Activated CD4-positive, alpha-beta T cell treated with anti-CD3 and anti-CD28 coated beads, Interleukin-2, amount 10 ng/mL, durations not matched to agents 24 days and 14 days (primary cell): ENCODE data around the gene LIMS2. TPM values are rescaled to one million over a fixed set of nuclear protein-coding genes. Genes with fewer than 3 reads are reported as not detected.

Experiments used
- DNase-seq: peaks from one replicate; pipeline ENCODE4 v3.0.0; 2022
- H3K27ac Mint-ChIP-seq: one replicate; pipeline ENCODE4 v1.8.0; 2022; ENCODE audit warnings: mild to moderate bottlenecking, mixed read lengths
- H3K27me3 Mint-ChIP-seq: one replicate; pipeline ENCODE4 v1.8.0; 2022; ENCODE audit warnings: mixed read lengths
- H3K36me3 Mint-ChIP-seq: one replicate; pipeline ENCODE4 v1.8.0; 2022; ENCODE audit warnings: low read depth, mild to moderate bottlenecking, mixed read lengths
- H3K4me1 Mint-ChIP-seq: one replicate; pipeline ENCODE4 v1.8.0; 2021; ENCODE audit warnings: mixed read lengths
- H3K4me3 Mint-ChIP-seq: one replicate; pipeline ENCODE4 v1.8.0; 2022; ENCODE audit warnings: mild to moderate bottlenecking, moderate library complexity, mixed read lengths
- H3K9me3 Mint-ChIP-seq: one replicate; pipeline ENCODE4 v1.8.0; 2021; ENCODE audit warnings: mixed read lengths
- intact Hi-C: fragments of 100-400 bp; cut with micrococcal nuclease; formaldehyde crosslinking; loops from one replicate; pipeline ENCODE4 v1.15.1; 2023
- total RNA-seq: library from RNA; stranded (reverse); gene quantifications from 2 replicates; pipeline ENCODE4 v1.2.3, GENCODE V29; 2022

Gene LIMS2
- total RNA-seq, 1 donor from 2014 or later = 8.4 TPM

DNA sequence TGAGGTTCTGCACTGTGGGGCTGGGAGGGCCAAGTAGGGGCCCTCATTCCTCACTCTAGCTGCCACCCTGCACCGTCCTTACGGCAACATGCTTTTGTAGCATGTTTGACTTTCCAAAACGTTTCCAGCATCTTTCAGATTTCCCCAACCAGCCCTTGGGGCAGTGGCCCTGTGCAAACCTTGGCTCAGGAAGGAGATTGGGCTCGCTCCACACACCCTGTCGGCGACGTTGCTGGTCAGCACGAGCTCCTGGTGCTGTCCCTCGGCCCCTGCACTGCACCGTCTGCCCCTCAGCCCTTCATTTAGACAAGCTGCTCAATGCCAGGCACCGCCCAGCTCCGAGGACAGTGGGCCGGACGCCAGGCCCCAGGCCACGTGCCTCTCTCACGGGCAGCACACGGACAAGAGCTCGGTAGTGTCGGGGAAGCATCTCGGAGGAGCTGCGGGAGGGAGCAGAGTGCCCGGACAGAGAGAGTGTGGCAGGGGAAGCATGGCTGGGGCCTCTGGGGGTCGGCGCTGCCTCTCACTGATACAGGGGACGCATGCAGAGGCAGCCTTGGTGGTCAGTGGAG is 22.5 kb downstream of the LIMS2 start:
- no peak overlapping the region for H3K4me3 Mint-ChIP-seq
- no peaks in the 10 kb centered on the region for H3K36me3 Mint-ChIP-seq
- no peaks in the 10 kb centered on the region for H3K27me3 Mint-ChIP-seq
- no peak for DNase-seq
- H3K4me1 Mint-ChIP-seq = peaks cover 7% of the 10 kb centered on the region
- intact Hi-C loops = no loop called here
- H3K9me3 Mint-ChIP-seq = no peaks in the 10 kb centered on the region
- no peak overlapping the region for H3K27ac Mint-ChIP-seq

DNA sequence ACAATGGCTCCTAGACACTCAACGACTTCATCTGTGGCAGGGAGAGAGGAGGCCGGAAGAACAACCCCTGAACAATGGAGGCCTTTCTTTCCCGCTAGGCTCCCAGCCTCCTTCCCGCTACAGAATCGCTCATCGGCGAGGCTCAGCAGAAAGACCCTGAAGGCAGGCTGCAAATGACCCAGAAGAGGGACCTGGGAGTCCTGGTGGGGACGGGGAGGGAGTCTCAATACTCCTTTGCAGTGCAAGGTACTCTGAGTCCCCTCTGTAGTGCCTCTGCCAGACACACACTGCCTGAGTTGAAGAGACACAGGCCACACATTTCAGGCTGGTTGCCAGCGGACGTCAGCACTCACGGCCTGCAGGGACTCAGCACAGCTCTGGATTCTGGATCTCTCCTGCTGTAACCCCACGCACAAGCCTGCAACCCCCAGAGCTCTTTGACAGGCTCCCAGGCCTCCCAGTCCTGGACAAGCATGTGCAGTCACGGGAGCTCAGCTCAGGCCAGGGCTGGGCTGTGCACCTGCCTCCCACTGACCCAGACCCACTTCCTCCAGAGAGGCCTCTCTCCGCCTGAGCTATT is 23.3 kb downstream of the LIMS2 start:
- Mint-ChIP-seq H3K9me3 (no peaks in the 10 kb centered on the region), H3K36me3 (no peaks in the 10 kb centered on the region), H3K4me3 (no peak overlapping the region), H3K27me3 (no peaks in the 10 kb centered on the region), H3K27ac (no peak overlapping the region), H3K4me1 (peaks cover 7% of the 10 kb centered on the region)
- intact Hi-C loops = no loop called here
- DNase-seq = no peak

- no peak for DNase-seq
- Mint-ChIP-seq H3K27me3 (no peaks in the 10 kb centered on the region), H3K36me3 (no peaks in the 10 kb centered on the region), H3K9me3 (no peaks in the 10 kb centered on the region), H3K4me1 (peaks cover 7% of the 10 kb centered on the region), H3K4me3 (no peak overlapping the region), H3K27ac (no peak overlapping the region)
- intact Hi-C loops = no loop called here
Measured at GRCh38 chr2:127651381-127651809, 23.9 kb downstream of the LIMS2 start.

DNA sequence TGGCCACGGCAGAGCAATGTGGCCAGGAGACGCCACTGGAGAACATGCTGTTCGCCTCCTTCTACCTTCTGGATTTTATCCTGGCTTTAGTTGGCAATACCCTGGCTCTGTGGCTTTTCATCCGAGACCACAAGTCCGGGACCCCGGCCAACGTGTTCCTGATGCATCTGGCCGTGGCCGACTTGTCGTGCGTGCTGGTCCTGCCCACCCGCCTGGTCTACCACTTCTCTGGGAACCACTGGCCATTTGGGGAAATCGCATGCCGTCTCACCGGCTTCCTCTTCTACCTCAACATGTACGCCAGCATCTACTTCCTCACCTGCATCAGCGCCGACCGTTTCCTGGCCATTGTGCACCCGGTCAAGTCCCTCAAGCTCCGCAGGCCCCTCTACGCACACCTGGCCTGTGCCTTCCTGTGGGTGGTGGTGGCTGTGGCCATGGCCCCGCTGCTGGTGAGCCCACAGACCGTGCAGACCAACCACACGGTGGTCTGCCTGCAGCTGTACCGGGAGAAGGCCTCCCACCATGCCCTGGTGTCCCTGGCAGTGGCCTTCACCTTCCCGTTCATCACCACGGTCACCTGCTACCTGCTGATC is 24.4 kb downstream of the LIMS2 start:
- DNase-seq = no peak
- Mint-ChIP-seq H3K27me3 (no peaks in the 10 kb centered on the region), H3K9me3 (no peaks in the 10 kb centered on the region), H3K27ac (no peak overlapping the region), H3K4me3 (no peak overlapping the region), H3K4me1 (peaks cover 7% of the 10 kb centered on the region), H3K36me3 (no peaks in the 10 kb centered on the region)
- intact Hi-C loops = no loop called here

DNA sequence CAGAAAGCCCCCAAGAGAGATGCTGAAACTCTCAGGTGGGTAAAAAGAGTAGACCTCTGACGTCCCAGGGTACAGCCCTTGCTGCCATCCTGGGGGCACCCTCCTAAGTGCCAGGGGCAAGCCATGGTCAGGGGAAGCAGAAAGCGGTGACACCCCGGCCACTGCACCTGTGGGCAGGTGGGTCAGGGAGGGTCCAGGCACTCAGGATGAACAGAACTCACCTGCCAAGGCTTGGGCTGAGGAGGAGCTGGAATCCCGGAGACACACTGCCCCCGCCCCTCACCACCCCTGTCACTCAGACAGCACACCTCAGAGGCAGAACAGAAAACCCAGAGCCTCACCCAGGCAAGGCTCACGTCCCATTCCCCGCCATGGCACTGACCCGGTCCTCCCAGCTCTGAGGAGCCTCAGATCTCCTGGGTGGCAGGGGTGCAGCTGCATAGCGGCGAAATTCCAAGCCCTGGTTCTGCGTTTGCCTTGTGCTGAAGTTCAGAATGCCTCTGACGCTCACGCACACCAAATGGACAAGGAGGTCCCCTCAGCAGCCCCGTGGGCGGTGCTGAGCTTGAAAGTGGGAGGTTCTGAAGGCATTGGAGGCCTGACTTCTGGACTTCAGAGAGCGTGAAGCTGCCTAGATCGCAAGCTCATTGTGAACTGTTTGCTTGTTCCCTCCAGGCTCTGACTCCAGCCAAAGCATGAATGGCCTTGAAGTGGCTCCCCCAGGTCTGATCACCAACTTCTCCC is 25.1 kb downstream of the LIMS2 start:
- no peaks in the 10 kb centered on the region for H3K27me3 Mint-ChIP-seq
- no peak overlapping the region for H3K4me3 Mint-ChIP-seq
- no peaks in the 10 kb centered on the region for H3K36me3 Mint-ChIP-seq
- no peak overlapping the region for H3K27ac Mint-ChIP-seq
- intact Hi-C loops = no loop called here
- no peaks in the 10 kb centered on the region for H3K9me3 Mint-ChIP-seq
- peaks cover 7% of the 10 kb centered on the region for H3K4me1 Mint-ChIP-seq
- DNase-seq = no peak

GRCh38 chr2:127649684-127650040 is 25.7 kb downstream of the LIMS2 start:
- Mint-ChIP-seq H3K4me3 (no peak overlapping the region), H3K27me3 (no peaks in the 10 kb centered on the region), H3K9me3 (no peaks in the 10 kb centered on the region), H3K36me3 (no peaks in the 10 kb centered on the region), H3K4me1 (peaks cover 7% of the 10 kb centered on the region), H3K27ac (peak overlapping the region; percentile 56)
- intact Hi-C loops = loop anchor here (1.0 to 5.0 kb wide), 3 partner anchors 58 to 452 kb away; partner anchors contain the start of gene IWS1
- peak; percentile 95 for DNase-seq

DNA sequence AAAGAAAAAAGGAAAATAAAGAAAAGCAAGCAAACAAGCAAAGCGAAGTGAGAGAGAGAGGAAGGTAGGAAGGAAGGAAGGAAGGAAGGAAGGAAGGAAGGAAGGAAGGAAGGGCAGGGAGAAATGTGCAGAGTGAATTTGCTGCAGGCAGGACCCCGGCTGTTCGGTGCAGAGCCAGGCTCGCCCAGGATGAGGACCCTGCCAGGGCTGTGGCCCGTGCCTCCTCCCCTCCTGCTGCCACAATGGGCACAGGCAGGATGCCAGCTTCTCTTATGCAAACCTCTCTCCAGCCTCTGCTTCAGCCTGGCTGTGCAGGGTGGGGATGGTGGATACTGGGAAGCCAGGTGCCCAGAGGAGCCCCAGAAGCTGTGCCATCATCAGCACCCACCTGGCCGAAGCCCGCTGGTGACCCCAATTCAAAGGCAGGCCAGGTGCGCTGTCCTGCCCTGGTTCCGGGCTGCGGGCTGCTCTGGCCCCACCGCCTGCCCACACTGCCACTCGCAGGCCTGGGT is 26.2 kb downstream of the LIMS2 start:
- intact Hi-C loops = loop anchor here (1.0 to 5.0 kb wide), 3 partner anchors 58 to 452 kb away; partner anchors contain the start of gene IWS1
- H3K4me3 Mint-ChIP-seq = no peak overlapping the region
- no peak for DNase-seq

DNA sequence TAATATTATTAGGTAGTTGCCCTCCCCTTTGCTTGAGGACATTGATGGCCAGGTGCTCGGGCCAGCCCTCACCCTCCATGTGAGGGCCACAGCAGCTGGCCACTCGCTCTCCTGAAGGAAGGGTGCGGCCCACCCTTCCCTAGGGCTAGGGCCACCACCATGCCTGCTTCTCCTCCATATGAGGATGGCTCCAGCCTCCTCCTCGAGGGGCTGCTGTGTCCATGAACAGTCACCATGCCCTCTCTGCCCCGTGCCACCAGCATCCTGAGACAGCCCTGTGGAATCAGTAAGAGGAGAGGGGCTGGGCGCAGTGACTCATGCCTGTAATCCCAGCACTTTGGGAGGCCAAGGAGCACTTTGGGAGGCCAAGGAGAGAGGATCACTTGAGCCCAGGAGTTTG is 27.0 kb downstream of the LIMS2 start:
- no peak overlapping the region for H3K4me3 Mint-ChIP-seq
- no peak for DNase-seq
- intact Hi-C loops = loop anchor here (5.0 kb wide), 1 partner anchor 451 kb away; no protein-coding TSS in a partner anchor
- H3K9me3 Mint-ChIP-seq = no peaks in the 10 kb centered on the region
- no peaks in the 10 kb centered on the region for H3K36me3 Mint-ChIP-seq
- H3K4me1 Mint-ChIP-seq = peaks cover 7% of the 10 kb centered on the region
- no peaks in the 10 kb centered on the region for H3K27me3 Mint-ChIP-seq
- no peak overlapping the region for H3K27ac Mint-ChIP-seq

More for the DNA sequence above, 26.2 kb downstream of the LIMS2 start:
- no peaks in the 10 kb centered on the region for H3K9me3 Mint-ChIP-seq
- H3K36me3 Mint-ChIP-seq = no peaks in the 10 kb centered on the region
- H3K27me3 Mint-ChIP-seq = no peaks in the 10 kb centered on the region
- peaks cover 7% of the 10 kb centered on the region for H3K4me1 Mint-ChIP-seq
- H3K27ac Mint-ChIP-seq = no peak overlapping the region

GRCh38 chr2:127647242-127648190 is 27.8 kb downstream of the LIMS2 start:
- peaks cover 7% of the 10 kb centered on the region for H3K4me1 Mint-ChIP-seq
- intact Hi-C loops = loop anchor here (5.0 kb wide), 1 partner anchor 450 kb away; no protein-coding TSS in a partner anchor

DNA sequence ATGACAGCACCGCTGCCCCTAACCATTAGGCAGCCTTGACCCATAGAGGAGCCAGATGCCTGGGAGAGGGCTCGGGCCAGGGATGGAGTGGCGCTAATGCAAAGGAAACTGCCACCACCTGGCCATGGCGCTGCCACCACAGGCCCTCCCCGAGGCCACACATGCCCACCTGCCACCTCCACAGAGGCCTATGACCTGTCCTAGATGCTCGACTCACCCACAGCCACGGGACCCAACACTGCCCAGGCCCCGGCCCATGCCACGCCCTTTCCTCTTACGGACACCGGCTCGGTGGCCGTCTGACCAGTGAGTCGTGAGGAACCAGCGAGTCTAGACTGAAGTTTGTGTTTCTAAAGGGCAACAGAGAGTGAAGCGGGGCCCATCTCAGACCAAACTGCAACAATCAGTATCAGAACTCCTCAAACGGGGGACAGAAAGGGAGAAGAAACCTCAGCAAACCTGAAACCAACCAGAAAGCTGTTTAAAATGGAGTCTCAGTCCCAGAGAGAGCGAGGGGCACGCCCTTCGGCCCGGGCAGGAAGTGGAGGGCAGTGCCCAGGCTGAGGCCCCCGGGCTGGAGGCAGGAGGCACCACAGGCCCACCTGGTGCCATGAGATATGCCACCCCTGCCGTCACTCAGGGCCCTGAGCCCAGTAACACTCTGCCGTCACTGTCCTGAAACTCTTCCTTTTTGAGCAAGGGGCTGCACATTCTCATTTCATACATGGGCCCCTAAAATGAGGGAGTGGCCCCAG is 28.7 kb downstream of the LIMS2 start:
- Mint-ChIP-seq H3K4me1 (peaks cover 7% of the 10 kb centered on the region), H3K4me3 (no peak overlapping the region), H3K27ac (no peak overlapping the region), H3K9me3 (no peaks in the 10 kb centered on the region), H3K27me3 (no peaks in the 10 kb centered on the region), H3K36me3 (no peaks in the 10 kb centered on the region)
- intact Hi-C loops = loop anchor here (5.0 kb wide), 1 partner anchor 449 kb away; no protein-coding TSS in a partner anchor
- no peak for DNase-seq

More at GRCh38 chr2:127647242-127648190, 27.8 kb downstream of the LIMS2 start:
- H3K27ac Mint-ChIP-seq = no peak overlapping the region
- no peaks in the 10 kb centered on the region for H3K36me3 Mint-ChIP-seq
- no peaks in the 10 kb centered on the region for H3K27me3 Mint-ChIP-seq
- DNase-seq = no peak
- H3K9me3 Mint-ChIP-seq = no peaks in the 10 kb centered on the region
- H3K4me3 Mint-ChIP-seq = no peak overlapping the region

DNA sequence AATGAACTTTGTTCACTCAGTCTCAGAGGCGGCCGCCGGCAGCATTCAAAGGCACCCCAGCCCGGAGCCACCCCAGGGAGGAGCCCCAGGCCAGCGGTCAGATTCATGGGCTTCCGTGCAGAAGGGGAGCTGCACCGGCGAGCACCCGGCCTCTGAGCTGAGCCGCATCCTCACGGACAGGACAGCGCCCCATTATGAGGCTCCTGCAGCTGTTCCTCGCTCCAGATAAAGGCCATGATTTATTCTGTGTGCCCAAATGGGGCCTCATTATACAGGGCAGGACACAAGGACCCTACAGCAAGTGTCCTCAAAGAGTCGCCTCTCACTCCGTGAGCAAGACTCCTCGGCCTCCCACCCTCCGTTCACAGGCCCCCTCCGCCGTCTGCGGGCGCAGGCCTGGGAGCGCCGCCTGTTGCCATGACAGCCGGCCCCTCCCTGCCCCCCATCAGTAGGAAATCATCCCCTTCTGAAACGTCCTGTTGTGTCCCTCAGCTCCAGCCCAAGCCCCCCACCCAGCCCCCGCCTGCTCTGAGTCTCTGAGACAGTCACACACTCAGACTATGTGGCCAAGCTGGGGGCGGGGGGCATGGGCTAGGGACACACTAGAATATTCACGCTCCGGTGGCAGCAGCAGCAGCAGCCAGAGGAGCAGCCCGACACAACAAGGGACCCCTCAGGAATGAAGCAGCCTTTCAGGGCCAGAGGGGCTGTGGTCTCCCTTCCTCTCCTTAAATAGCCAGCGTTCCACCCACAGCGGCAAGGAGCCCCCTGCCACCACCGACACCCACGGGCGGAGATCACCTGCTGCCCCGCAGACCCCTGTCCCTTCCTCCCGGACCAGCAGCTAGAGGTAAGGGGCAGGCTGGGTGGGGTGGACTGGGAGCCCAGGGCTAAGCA is 29.7 kb downstream of the LIMS2 start, which contains the start of gene GPR17:
TSS of gene GPR17 (plus strand) at position 759 of the 897 bp plus-strand sequence. CDS start 4,583 bp downstream, outside the sequence.
- Mint-ChIP-seq H3K9me3 (no peaks in the 10 kb centered on the region), H3K27ac (no peak within 1 kb of the TSS), H3K36me3 (no peaks in the 10 kb centered on the region), H3K4me3 (no peak within 1 kb of the TSS), H3K4me1 (peaks cover 10% of the 10 kb centered on the region), H3K27me3 (no peaks in the 10 kb centered on the region)
- DNase-seq = no peak
- intact Hi-C loops = loop anchor here (5.0 kb wide), 1 partner anchor 448 kb away; no protein-coding TSS in a partner anchor
